GM10266 (cell line): Measurements from ENCODE around the gene XKRX.

Experiments used
- DNase-seq: peaks from one replicate; pipeline ENCODE4 v3.0.0; 2012; ENCODE audit errors: extremely low spot score
- TF ChIP-seq, protein P1 (sequence below): IDR thresholded peaks from 2 replicates; pipeline ENCODE4 v1.5.1; 2012; ENCODE audit warnings: mild to moderate bottlenecking, low read depth; ENCODE audit not compliant: control insufficient read depth, insufficient read depth; ENCODE audit errors: missing control alignments

The XKRX gene

DNA sequence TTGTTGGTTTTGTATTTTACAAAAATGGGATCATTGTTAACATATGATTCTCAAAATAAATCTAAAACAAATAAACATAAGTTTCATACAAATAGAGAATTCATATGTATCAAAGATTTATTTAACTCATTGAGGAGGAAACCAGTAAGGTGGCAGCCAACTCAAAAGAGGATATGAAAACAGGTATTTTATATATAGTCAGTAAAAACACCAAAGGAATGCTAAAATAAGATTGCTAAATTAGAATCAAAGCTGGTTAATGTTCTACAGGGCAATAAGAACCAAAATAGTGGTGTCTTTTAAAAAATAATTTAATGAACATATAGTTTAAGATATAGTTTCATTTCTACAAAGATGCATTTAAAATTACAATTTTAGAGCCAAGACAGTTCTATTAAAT lies 23.1 kb downstream of the XKRX start:
- TF ChIP-seq, protein P1, sequence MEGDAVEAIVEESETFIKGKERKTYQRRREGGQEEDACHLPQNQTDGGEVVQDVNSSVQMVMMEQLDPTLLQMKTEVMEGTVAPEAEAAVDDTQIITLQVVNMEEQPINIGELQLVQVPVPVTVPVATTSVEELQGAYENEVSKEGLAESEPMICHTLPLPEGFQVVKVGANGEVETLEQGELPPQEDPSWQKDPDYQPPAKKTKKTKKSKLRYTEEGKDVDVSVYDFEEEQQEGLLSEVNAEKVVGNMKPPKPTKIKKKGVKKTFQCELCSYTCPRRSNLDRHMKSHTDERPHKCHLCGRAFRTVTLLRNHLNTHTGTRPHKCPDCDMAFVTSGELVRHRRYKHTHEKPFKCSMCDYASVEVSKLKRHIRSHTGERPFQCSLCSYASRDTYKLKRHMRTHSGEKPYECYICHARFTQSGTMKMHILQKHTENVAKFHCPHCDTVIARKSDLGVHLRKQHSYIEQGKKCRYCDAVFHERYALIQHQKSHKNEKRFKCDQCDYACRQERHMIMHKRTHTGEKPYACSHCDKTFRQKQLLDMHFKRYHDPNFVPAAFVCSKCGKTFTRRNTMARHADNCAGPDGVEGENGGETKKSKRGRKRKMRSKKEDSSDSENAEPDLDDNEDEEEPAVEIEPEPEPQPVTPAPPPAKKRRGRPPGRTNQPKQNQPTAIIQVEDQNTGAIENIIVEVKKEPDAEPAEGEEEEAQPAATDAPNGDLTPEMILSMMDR: no peak

DNA sequence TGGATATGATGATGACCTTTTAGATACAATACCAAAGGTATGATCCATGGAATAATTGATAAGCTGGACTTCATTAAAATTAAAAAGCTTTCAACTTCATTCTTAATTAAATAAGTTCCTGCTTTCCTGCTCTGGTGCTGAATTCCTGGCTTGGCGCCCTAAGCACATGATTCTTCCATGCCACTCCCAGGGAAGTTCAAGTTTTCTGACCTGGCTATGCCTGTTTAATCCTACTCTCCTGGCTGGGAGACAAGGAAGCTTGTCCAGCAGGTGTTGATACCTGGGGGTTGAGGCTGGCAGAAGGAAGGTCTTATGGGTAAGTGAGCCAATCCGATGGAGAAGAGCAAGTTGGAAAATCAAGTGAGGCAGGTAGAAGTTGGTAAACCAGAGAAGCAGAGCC lies 24.3 kb downstream of the XKRX start:
- DNase-seq: no peak
- TF ChIP-seq, protein P1: no peak

More for the DNA sequence above, 23.1 kb downstream of the XKRX start:
- no peak for DNase-seq

DNA sequence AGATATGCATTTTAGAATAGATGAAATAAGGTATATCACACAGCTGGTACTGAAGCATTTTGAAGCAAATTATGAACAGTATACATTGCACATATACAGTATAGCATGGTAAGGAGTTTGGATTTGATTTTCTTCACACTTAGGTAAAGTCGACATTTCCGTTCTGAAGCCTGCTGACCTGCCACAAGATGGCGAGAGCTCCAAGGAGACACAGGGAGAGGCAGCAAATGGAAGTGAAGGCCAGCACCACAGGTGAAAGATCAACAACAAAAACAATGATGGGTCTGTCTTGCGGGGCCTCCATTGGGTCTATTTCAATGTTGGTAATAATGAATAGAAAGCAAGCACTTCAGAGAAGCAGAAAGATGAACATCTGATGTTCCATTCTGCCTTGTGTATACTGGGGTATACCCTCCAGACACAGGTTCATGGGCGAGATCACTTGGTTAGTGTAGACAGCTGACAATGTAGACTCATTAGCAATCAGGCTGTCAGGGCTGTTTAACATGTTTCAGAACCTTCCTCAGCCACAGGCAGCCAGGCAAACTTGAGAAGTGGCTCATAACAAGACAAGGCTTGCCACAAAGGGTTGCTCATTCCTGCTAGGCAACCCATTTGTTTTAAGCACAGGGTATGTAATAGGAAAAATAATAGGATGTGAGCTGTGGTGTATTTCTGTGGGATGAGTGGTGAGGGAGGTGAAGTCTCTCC lies 33.2 kb downstream of the XKRX start:
- TF ChIP-seq, protein P1: peak; percentile 51

DNA sequence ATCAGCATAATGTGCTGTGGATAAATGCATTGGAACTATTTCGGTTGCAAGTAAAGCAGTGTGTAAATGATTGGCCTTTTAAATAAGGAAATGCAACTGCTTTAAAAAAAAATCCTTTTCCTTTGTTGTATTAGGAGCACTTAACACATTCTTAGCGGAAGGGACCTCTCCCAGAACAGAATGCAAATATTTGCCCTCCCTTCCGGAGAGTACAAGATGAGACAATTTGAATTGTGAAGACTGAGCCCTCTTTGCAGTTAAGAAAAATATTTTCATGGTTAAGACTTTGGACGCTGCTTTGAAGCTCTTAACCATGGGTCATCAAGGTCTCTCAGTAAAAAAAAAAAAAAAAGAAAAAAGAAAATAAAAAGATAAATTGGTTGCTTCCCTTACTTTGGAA lies 45.1 kb downstream of the XKRX start:
- TF ChIP-seq, protein P1: no peak
- no peak for DNase-seq

More for the DNA sequence above, 33.2 kb downstream of the XKRX start:
- DNase-seq: peak; percentile 11

DNA sequence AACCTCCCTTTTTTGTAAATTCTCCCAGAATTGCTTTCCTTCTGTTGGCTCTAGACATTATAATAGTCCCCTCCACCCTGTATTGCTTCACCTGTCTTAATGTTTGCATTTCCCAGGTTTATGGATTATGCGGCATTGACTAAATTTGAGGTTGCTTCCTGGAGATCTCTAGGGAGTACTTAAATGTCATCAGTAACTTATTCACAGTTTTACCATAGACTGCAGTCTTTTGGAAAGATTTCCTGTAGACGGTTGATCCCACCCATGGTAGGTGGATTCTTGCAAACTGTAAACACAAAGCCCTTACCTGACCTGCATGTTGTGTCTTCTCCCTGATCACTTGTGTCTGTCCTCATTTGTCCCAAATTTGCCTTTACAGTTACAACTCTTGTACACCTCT lies 48.3 kb downstream of the XKRX start:
- DNase-seq: no peak
- TF ChIP-seq, protein P1: no peak

DNA sequence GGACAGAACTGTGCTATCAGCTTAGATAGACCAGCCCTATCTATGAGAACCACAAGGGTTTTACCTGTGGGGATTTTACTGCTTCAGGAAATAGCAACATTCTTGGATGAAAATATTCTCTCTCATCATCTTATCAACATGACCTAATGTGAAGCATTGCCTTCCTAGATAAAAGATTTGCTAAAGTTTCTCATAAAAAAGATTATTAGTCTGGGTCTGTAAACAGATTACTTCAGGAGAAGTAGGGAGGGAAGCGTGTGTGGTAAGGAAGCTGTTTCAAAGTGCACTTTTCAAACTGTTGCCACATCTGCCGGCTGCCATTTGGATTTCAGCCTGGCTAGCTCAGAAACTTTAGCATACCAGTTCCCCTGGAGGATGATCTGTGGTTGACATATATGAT lies 54.4 kb downstream of the XKRX start, which contains the start of gene NOX1:
Gene NOX1, minus strand, starts transcription at position 35 of the 400 bp plus-strand sequence. CDS start 220 bp downstream, outside the sequence.
- TF ChIP-seq, protein P1: no peak
- DNase-seq: no peak
